HL-60 (cell line): ENCODE results near the gene NCBP3.

Experiments
- CTCF ChIP-seq: IDR thresholded peaks from one replicate; pipeline ENCODE4 v1.5.1; 2011; ENCODE audit warnings: low read length, control low read depth, inconsistent platforms; ENCODE audit not compliant: insufficient read depth
- GABPA ChIP-seq: IDR thresholded peaks from 2 replicates; pipeline ENCODE4 v1.6.1; 2012; ENCODE audit warnings: low read depth
- POLR2AphosphoS5 ChIP-seq: IDR thresholded peaks from 2 replicates; pipeline ENCODE4 v1.6.1; 2012; ENCODE audit warnings: low read depth
- REST ChIP-seq: IDR thresholded peaks from 2 replicates; pipeline ENCODE4 v1.6.1; 2012; ENCODE audit warnings: low read depth; ENCODE audit not compliant: insufficient replicate concordance
- SPI1 ChIP-seq: IDR thresholded peaks from 2 replicates; pipeline ENCODE4 v1.6.1; 2012; ENCODE audit warnings: low read depth, mild to moderate bottlenecking, borderline replicate concordance

- TF ChIP-seq CTCF (no peak), SPI1 (no peak), POLR2AphosphoS5 (no peak), REST (no peak), GABPA (no peak)
These were observed 90.6 kb downstream of the NCBP3 start for GRCh38 chr17:3755335-3756030.
